ENCODE measurements around the gene IFT57.

GRCh38 chr3:108152274-108152673 is 70.0 kb downstream of the IFT57 start:
- TF ChIP-seq JUN (CRISPR knock-in tag; IDR thresholded peaks at IDR 0.05) (no peak), CTCF (IDR thresholded peaks at IDR 0.05) (no peak), ELF4 (CRISPR knock-in tag; IDR thresholded peaks at IDR 0.05; ENCODE audit: low read depth) (no peak), PRRX2 (CRISPR knock-in tag; IDR thresholded peaks at IDR 0.05) (no peak), ATF3 (CRISPR knock-in tag; conservative IDR thresholded peaks at IDR 0.05) (no peak), FOXJ3 (CRISPR knock-in tag; IDR thresholded peaks at IDR 0.05; ENCODE audit: borderline replicate concordance) (no peak), CREB1 (CRISPR knock-in tag; IDR thresholded peaks at IDR 0.05) (no peak), ZNF121 (CRISPR knock-in tag; IDR thresholded peaks at IDR 0.05) (no peak)
